Activated CD4-positive, alpha-beta memory T cell treated with anti-CD3 and anti-CD28 coated beads, Interleukin-2, amount 10 ng/mL, durations not matched to agents 7 days and 5 days (primary cell): ENCODE data around the gene CLIC4. TPM values are rescaled to one million over a fixed set of nuclear protein-coding genes. Genes with fewer than 3 reads are reported as not detected.

Experiments
- CTCF ChIA-PET: fragments of 350-600 bp; sonication (Branson Sonifier 250); formaldehyde crosslinking; loops from one replicate; lab custom pipeline; 2021; ENCODE audit warnings: antibody characterized with exemption, inconsistent platforms; lab: Charles Lee
- POLR2A ChIA-PET: fragments of 350-600 bp; sonication (Branson Sonifier 250); formaldehyde crosslinking; loops from one replicate; lab custom pipeline; 2021; ENCODE audit warnings: antibody characterized with exemption; lab: Charles Lee
- DNase-seq: peaks from one replicate; pipeline ENCODE4 v3.0.0-alpha.2; 2020
- H3K27ac Mint-ChIP-seq: one replicate; pipeline ENCODE4 v1.8.0; 2021; ENCODE audit warnings: mild to moderate bottlenecking, mixed read lengths
- H3K27me3 Mint-ChIP-seq: one replicate; pipeline ENCODE4 v1.8.0; 2021; ENCODE audit warnings: mixed read lengths
- H3K36me3 Mint-ChIP-seq: one replicate; pipeline ENCODE4 v1.8.0; 2021; ENCODE audit warnings: low read depth, mixed read lengths
- H3K4me1 Mint-ChIP-seq: one replicate; pipeline ENCODE4 v1.8.0; 2021; ENCODE audit warnings: mixed read lengths
- H3K4me3 Mint-ChIP-seq: one replicate; pipeline ENCODE4 v1.8.0; 2021; ENCODE audit warnings: mild to moderate bottlenecking, mixed read lengths
- H3K9me3 Mint-ChIP-seq: one replicate; pipeline ENCODE4 v1.8.0; 2021; ENCODE audit warnings: mixed read lengths
- total RNA-seq, 2 experiments: library from RNA; stranded (reverse); gene quantifications; one replicate each; pipeline ENCODE4 v1.2.3, GENCODE V29; 2021

The CLIC4 gene
- total RNA-seq, 2 experiments from 2014 or later = 28.9 to 30.6 TPM

GRCh38 chr1:24847995-24848881 is 103.0 kb downstream of the CLIC4 start:
- ChIA-PET CTCF (interaction anchor here (0.6 to 5.5 kb wide), 44 partner anchors 8 to 367 kb away, joined by 3 to 36 read pairs (median 4); partner anchors contain the start of gene RUNX3), POLR2A (interaction anchor here (1.0 to 2.6 kb wide), 7 partner anchors 51 to 251 kb away, joined by 3 to 10 read pairs (median 5); partner anchors contain the start of gene RUNX3)
- Mint-ChIP-seq H3K27me3 (peaks cover 26% of the 10 kb centered on the region), H3K4me1 (peaks cover 26% of the 10 kb centered on the region), H3K9me3 (no peaks in the 10 kb centered on the region), H3K27ac (peak overlapping the region; percentile 52), H3K36me3 (no peaks in the 10 kb centered on the region), H3K4me3 (peak overlapping the region; percentile 61)
- DNase-seq = peak; percentile 91

GRCh38 chr1:24849672-24850295 is 104.5 kb downstream of the CLIC4 start:
- ChIA-PET POLR2A (interaction anchor here (2.0 to 2.6 kb wide), 2 partner anchors 187 to 250 kb away, joined by 7 to 10 read pairs; no protein-coding TSS in a partner anchor), CTCF (interaction anchor here (0.6 to 6.1 kb wide), 7 partner anchors 14 to 355 kb away, joined by 3 to 36 read pairs (median 12); no protein-coding TSS in a partner anchor)
- H3K4me1 Mint-ChIP-seq = peaks cover 26% of the 10 kb centered on the region
- H3K36me3 Mint-ChIP-seq = no peaks in the 10 kb centered on the region
- no peaks in the 10 kb centered on the region for H3K9me3 Mint-ChIP-seq
- peak overlapping the region; percentile 11 for H3K4me3 Mint-ChIP-seq
- peak; percentile 34 for DNase-seq
- no peak overlapping the region for H3K27ac Mint-ChIP-seq
- peaks cover 28% of the 10 kb centered on the region for H3K27me3 Mint-ChIP-seq

- POLR2A ChIA-PET = no interaction called here
Observed at GRCh38 chr1:24850328-24850920, 105.2 kb downstream of the CLIC4 start.

GRCh38 chr1:24853649-24854048 is 108.4 kb downstream of the CLIC4 start:
- ChIA-PET POLR2A (no interaction called here), CTCF (interaction anchor here (6.1 kb wide), 1 partner anchor 351 kb away, joined by 25 read pairs; no protein-coding TSS in a partner anchor)
- Mint-ChIP-seq H3K27me3 (peaks cover 38% of the 10 kb centered on the region), H3K27ac (no peak overlapping the region), H3K4me1 (peaks cover 20% of the 10 kb centered on the region), H3K4me3 (no peak overlapping the region), H3K9me3 (no peaks in the 10 kb centered on the region), H3K36me3 (no peaks in the 10 kb centered on the region)
- DNase-seq = no peak

More at GRCh38 chr1:24850328-24850920, 105.2 kb downstream of the CLIC4 start:
- CTCF ChIA-PET = interaction anchor here (0.6 to 6.1 kb wide), 7 partner anchors 48 to 354 kb away, joined by 3 to 36 read pairs (median 4); no protein-coding TSS in a partner anchor
- peaks cover 28% of the 10 kb centered on the region for H3K27me3 Mint-ChIP-seq
- no peak overlapping the region for H3K27ac Mint-ChIP-seq
- H3K9me3 Mint-ChIP-seq = no peaks in the 10 kb centered on the region
- peaks cover 26% of the 10 kb centered on the region for H3K4me1 Mint-ChIP-seq
- no peaks in the 10 kb centered on the region for H3K36me3 Mint-ChIP-seq
- no peak for DNase-seq
- H3K4me3 Mint-ChIP-seq = no peak overlapping the region

- Mint-ChIP-seq H3K27ac (no peak overlapping the region), H3K9me3 (no peaks in the 10 kb centered on the region), H3K4me3 (no peak overlapping the region), H3K4me1 (peaks cover 10% of the 10 kb centered on the region), H3K36me3 (no peaks in the 10 kb centered on the region), H3K27me3 (peaks cover 37% of the 10 kb centered on the region)
- POLR2A ChIA-PET = no interaction called here
- DNase-seq = no peak
- CTCF ChIA-PET = interaction anchor here (0.6 to 1.0 kb wide), 2 partner anchors 7 to 182 kb away, joined by 3 read pairs; no protein-coding TSS in a partner anchor
Observed at GRCh38 chr1:24855474-24855873, 110.2 kb downstream of the CLIC4 start.

GRCh38 chr1:24856787-24857506 is 111.7 kb downstream of the CLIC4 start:
- ChIA-PET CTCF (interaction anchor here (0.6 to 1.3 kb wide), 3 partner anchors 9 to 243 kb away, joined by 3 to 4 read pairs (median 3); no protein-coding TSS in a partner anchor), POLR2A (no interaction called here)
- peaks cover 10% of the 10 kb centered on the region for H3K4me1 Mint-ChIP-seq
- no peaks in the 10 kb centered on the region for H3K9me3 Mint-ChIP-seq
- H3K36me3 Mint-ChIP-seq = no peaks in the 10 kb centered on the region
- H3K27me3 Mint-ChIP-seq = peaks cover 33% of the 10 kb centered on the region
- no peak for DNase-seq
- H3K4me3 Mint-ChIP-seq = no peak overlapping the region
- no peak overlapping the region for H3K27ac Mint-ChIP-seq

- no peak for DNase-seq
- Mint-ChIP-seq H3K36me3 (no peaks in the 10 kb centered on the region), H3K4me3 (no peak overlapping the region), H3K9me3 (no peaks in the 10 kb centered on the region), H3K27ac (no peak overlapping the region), H3K27me3 (peaks cover 29% of the 10 kb centered on the region), H3K4me1 (peaks cover 10% of the 10 kb centered on the region)
- ChIA-PET CTCF (no interaction called here), POLR2A (no interaction called here)
Observed at GRCh38 chr1:24857507-24858133, 112.4 kb downstream of the CLIC4 start.

- Mint-ChIP-seq H3K27me3 (peaks cover 27% of the 10 kb centered on the region), H3K9me3 (no peaks in the 10 kb centered on the region), H3K36me3 (no peaks in the 10 kb centered on the region), H3K27ac (no peak overlapping the region), H3K4me3 (no peak overlapping the region), H3K4me1 (peaks cover 10% of the 10 kb centered on the region)
- ChIA-PET POLR2A (no interaction called here), CTCF (no interaction called here)
- DNase-seq = no peak
Observed at GRCh38 chr1:24858277-24858676, 113.0 kb downstream of the CLIC4 start.

GRCh38 chr1:24859063-24860010 is 114.1 kb downstream of the CLIC4 start:
- Mint-ChIP-seq H3K27me3 (peaks cover 29% of the 10 kb centered on the region), H3K9me3 (no peaks in the 10 kb centered on the region), H3K4me3 (no peak overlapping the region), H3K36me3 (no peaks in the 10 kb centered on the region), H3K27ac (no peak overlapping the region), H3K4me1 (peaks cover 10% of the 10 kb centered on the region)
- CTCF ChIA-PET = interaction anchor here (0.6 kb wide), 1 partner anchor 81 kb away, joined by 3 read pairs; no protein-coding TSS in a partner anchor
- DNase-seq = no peak
- POLR2A ChIA-PET = no interaction called here

- CTCF ChIA-PET = no interaction called here
- no peaks in the 10 kb centered on the region for H3K36me3 Mint-ChIP-seq
- no peaks in the 10 kb centered on the region for H3K9me3 Mint-ChIP-seq
Observed at GRCh38 chr1:24860841-24861240, 115.6 kb downstream of the CLIC4 start.

More at GRCh38 chr1:24860841-24861240, 115.6 kb downstream of the CLIC4 start:
- DNase-seq = no peak
- Mint-ChIP-seq H3K27me3 (peaks cover 33% of the 10 kb centered on the region), H3K27ac (no peak overlapping the region), H3K4me3 (no peak overlapping the region), H3K4me1 (peaks cover 7% of the 10 kb centered on the region)
- POLR2A ChIA-PET = no interaction called here
